Right lung (tissue), 5 donors: ENCODE data around the gene FEM1B. TPM values are rescaled to one million over a fixed set of nuclear protein-coding genes. Genes with fewer than 3 reads are reported as not detected.

Source experiments
- DNase-seq, 2 donors: peaks; one replicate each; pipeline ENCODE4 v3.0.0-alpha.2; 2013
- polyA plus RNA-seq, 5 donors: library from polyadenylated mRNA; unstranded; fragments of 120-200 nt; gene quantifications; one replicate each; pipeline versions ENCODE4 v1.2.1 to v1.2.3, GENCODE V29; 2013; ENCODE audit warnings: inconsistent platforms in 1 of 5, low replicate concordance in 1 of 5; ENCODE audit not compliant: insufficient read length in 5 of 5, insufficient read depth in 1 of 5

The FEM1B gene
- polyA plus RNA-seq, 5 donors: 32.6 to 59.9 (median 52.1) TPM

DNA sequence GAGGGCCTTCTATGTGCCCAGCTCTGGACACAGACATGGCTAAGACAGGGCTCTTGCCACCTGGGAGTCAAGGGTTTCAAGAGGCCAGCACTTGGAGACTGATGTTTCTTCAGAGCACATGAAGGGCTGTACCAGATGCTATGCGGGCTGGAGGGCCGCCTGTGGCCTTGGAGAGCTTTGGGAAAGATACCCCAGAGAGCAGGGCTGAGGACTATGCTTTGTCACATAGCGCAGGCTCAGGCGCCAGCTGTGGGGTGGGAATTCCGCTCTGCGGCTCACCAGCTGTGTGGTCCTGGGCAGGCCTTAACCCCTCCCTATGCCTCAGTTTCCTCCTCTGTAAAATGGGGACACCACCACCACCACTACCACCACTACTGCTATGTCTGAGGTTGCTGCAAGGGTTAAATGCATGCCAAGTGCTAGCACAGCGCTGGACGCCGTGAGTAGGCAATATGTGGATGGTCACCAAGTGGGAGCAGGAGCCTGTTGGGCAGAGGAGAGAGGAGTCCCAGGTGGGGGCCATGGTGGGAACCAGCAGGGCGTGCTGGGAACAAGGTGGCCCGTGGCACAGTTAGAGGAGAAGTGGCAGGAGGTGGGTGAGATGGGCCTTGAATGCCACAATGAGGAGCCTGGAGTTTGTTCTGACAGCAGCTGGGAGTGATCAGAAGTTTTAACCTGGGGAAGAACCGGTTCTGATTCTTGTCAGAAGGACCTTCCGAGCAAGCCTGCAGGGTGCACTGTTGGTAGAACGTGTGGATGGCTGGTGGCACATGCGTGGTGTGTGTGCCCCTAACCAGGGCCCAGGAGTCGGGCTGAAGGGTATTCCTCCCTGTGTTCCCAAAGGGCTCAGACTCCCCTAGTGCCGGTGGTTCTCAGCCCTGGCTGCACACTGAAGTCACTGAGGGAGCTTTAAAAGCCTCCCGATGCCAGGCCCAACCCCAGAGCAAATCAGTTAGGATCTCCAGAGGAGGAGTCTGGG, 41.7 kb downstream of the FEM1B start:
- no peak for DNase-seq

DNA sequence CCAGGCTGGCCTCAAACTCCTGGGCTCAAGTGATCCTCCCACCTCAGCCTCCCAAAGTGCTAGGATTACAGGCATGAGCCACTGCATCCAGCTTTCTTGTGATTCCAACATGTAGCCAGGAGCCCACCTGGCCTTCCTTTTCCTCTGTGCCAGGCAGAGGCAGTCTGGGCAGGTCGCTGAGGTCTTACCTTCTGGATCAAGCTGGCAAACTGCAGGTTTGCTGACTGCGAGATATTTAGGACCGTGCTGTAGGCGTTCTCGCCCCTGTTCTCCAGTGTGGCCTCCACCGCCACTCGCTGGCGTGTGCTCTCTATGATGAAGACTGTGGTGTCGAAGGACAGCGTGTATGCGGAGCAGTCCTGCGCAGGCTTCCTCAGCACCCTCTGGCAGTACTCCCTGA, 42.5 kb downstream of the FEM1B start:
- no peak for DNase-seq

DNA sequence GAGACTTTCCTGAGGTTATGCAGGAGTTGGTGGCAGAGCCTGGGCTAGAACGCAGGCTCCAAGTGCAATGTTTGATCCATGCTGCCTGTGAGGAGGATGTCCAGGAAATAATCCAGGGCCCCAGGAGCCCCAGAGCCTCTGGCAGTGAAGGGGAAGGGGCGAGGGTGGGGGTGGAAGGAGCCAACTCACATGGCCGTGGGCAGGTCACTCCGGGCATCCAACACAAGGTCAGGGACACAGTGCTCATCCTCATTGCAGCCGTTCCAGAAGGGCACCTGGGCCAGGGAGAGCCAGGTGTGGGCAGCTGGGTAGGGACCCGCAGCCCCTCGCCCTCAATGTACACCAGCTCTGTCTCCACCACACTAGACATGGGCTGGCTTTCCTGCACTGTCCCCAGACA, 43.7 kb downstream of the FEM1B start:
- no peak for DNase-seq

DNA sequence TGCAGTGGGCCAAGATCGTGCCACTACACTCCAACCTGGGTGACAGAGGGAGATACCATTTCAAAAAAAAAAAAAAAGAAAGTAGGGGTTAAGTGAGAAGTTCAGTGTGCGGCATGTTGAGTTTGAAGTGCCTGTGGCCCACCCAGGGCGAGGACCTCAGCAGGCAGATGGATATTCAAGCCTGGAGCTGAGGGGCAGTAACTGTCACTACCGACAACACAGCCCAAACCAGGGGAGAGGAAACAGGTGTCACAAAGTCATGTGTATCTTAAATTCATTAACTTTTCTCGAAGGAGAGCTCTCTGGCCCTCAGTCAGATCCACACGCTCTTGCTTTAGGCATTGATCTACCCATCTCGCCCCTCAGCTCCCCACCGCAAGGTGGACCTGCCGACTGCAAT, 45.3 kb downstream of the FEM1B start:
- DNase-seq: no peak

DNA sequence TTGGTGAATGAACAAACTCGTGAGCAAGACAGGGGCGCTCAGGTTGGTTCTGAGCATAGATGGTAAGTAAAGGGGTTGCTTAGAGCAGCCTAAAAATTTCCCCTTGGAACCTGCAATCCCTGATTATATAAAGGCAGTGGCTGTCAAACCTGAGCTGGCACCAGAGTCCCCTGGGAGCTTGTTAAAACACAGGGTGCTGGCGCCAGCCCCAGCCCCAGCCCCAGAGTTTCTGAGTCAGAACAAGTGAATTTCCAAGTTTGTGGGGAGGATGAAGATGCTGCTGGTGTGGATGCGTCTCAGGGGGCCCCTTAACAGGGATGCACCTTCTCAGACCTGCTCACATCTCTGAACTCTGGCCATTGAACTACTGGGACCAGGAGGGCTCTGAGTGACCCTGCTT, 48.2 kb downstream of the FEM1B start:
- DNase-seq: no peak

DNA sequence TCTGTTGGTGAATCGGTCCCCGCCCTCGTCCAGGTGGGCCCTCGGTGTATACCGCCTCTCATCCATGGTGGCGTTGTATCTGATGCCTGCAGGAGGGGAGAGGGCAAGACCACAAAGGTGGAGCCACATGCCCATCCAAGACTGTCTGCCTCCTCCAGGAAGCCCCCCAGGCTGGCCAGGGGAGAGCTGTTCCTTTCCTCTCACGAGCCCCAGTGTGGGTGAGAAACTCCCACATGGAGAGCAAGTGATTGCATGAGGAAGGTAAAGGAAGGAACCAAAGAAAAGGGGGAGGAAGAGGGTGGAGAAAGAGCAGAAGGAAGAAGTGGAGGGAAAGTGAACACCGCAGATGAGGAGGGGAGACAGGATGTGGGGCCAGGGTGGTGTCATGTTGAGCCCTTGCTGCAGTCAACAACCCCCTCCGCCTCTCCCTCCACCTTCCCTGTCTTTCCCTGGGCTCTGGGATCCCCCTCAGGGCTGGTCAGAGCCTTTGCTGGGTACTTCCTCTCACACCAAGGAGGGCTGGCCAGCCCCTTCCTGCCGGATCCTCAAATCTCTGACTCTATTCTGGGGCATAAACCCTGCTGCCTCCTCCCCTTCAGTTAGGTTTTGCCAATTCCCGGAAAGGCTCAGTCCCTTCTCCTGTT, 49.3 kb downstream of the FEM1B start:
- no peak for DNase-seq

DNA sequence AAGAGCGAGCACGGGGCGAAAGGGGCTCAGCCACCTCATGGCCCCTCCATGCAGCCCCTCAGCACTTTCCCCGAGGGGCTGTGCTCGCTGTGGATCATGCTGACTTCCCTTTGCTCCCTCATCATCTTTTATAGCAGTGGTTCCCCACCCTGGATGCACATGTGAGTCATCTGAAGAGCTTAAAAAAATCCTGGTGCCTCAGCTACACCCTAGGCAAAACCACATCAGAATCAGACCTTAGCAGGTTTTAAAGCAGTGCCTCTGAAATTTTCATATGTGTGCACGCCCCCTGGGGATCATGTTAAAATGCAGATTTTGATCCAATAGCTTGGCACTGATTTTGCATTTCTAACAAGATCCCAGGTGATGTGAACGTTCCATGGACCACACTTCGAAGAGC, 50.9 kb downstream of the FEM1B start:
- DNase-seq: no peak

DNA sequence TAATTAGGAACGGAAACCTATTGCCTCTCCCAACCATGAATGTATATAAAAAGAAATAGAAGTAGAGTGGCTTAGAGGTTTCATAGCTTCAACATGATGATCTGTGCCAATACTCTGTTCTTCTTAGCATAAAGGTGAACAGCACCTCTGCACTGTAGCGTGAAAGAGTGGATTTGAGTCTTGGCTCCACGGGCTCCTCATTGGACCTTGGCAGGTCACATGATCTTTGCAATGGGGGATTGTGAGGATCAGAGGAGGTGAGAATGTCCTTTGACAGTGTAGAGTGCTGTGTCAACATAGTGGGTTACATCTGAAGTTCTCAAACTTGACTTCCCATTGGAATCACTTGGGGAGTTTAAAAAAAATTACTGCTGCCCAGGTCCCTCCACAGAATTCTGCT, 51.4 kb downstream of the FEM1B start:
- DNase-seq: no peak

DNA sequence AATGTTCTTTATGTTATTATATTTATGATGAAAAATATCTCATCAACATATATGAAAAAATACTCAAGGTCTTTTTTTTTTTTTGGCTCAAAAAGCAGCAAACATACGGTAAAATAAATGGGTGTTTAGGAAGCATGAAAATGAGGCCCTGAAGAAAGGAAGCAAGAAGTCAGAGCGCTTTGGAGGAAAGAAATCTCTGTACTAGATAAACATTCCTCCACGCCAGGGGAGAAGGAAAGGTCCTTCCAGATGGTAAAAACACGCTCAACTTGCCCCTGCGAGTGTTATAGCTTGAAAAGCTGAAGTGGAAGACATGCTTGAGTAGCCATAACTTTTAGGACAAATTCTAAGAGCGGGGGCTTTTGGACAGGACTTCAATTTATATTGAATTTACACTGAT, 52.9 kb downstream of the FEM1B start:
- no peak for DNase-seq

DNA sequence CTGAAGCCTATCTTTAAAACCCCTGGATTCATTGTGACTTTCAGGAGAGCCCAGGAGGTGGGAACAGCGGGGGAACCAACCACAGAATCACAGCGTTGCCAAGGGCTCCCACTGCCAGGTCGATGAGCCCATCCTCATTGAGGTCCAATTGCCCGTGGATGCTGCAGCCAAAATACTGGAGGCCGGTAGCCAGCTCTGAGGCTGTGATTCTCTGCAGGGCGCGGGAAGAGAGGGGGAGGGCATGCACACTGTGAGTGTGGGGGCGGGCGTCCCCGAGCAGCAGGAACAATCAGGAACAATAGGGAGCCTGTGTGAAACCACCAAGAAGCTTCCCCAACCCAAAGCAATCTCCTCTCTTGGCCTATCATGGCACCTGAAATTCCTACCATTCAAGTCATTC, 53.4 kb downstream of the FEM1B start:
- DNase-seq: no peak

DNA sequence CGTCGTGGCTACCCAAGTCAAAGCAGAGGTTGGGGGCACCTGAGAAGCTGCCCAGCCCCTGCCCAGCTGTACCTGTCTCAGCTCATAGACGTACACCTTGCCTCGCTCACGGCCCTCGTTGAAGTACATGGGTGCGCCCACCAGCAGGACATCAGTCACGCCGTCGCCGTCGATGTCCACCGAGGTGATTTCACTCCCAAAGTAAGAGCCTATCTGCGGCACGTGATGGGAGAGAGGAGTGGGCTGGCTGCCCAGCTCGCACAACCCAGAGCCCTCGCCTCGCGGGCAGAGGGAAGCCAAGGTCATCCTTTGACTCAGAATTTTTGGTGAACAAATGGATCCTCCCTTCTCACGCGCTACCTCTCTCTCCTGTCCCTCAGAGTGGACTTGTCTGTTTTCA, 54.7 kb downstream of the FEM1B start:
- no peak for DNase-seq

DNA sequence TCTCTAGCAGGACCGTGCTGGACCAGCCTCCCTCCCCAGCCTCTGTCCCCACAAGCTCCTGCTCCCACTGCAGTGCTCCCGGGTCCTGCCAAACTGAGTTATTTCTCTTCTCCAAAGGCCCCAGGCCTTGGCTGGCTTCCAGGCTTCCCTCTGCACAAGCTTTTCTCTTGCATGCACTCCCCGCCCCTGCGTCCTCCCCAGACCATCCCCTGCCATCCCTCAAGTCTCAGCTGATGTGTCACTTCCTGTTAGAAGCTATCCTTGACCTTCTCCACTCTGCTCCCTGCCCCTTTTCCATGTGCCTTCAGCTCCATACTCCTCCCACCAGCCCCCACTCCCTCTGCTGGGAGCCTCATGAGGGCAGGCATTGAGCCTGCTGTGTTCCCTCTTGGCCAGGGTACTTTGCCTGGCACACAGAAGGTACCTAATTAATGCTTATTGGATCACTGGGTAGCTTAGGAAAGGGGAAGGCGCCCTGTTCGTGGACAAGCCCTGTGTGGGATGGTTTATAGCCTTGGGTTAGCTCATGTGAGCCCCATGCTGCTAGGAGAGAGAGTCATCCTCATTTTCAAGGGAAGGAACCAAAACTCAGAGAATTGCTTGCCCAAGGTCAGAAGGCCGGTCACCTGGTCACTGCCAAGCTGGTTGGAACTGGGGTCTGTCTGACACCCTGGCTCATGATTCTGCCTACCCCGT, 56.4 kb downstream of the FEM1B start:
- no peak for DNase-seq

DNA sequence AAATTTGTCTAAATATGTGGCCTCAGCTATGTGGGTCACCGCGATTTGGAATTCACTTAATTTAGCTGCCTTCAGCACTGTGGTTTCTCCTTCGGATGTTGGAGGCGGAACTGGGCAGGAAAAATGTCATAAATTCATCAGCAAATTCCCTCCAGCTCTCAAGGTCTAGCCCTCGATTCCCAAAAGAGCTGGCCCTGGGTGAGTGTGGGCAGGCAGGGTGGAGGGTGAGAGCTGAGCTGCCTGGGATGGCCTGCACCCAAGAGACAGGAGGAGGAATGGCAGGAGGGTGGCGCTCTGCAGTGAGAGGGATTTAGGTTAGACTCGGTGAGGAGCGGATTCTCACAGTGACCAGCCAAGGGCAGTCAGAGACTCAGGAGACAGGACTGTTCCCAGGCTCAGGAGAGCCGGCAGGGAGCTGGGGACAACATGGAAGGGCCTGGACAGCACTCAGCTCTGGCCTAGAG, 57.1 kb downstream of the FEM1B start:
- no peak for DNase-seq

DNA sequence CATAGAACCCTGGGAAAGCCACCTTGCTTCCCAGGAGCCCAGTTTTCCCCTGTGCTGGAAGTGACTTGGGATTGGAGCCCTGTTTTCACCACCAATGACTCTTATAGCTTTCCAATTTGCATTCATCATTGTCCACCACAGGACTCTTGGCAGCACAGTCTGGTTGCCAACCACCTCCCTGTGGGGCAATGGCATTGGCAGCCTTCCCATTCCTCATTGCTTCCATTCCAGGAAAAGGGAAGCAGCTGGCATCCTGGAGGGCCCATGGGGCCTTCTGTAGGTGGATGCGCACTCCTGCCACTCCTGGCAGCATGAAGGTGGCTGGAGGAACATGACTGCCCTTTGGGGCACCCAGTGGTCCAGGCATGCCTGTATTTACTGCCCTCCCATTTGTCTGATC, 57.7 kb downstream of the FEM1B start:
- DNase-seq: no peak

DNA sequence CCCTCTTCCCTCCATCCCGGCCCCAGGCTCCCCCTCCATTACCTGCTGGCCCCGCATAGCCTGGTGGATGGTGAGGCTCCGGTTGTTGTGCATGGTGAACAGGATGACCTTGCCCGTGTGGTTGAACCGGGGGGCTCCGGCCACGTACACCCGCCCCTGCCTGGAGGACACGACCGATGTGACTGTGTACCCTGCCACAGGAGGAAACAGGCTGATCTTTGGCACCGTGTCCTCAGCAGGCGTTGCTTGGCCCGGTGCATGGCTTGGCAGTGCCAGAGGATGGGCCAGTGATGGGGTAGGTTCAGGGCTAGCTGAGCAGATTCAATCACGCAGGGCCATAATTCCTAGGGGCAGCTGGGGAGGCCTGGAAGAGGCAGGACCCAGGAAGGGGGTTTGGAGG, 58.1 kb downstream of the FEM1B start:
- no peak for DNase-seq

DNA sequence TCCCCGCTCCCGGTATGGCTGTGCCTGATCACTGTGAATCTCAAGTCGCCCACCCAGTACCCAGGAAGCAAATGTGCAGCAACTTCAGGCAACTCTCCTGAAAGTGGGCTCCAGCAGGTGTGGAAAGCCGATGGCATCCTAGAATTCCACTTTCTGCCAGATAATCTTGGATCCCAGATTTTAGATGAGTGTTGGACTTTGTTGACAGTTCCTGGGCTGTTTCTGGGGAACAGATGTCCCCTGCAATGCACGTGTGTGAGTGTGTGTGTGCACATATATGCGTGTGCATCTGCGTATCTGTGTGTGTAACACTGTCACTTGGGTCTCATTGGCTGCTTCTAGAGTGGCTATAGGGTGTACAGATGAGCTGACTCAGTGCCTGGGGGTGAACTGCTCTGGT, 59.0 kb downstream of the FEM1B start:
- no peak for DNase-seq

DNA sequence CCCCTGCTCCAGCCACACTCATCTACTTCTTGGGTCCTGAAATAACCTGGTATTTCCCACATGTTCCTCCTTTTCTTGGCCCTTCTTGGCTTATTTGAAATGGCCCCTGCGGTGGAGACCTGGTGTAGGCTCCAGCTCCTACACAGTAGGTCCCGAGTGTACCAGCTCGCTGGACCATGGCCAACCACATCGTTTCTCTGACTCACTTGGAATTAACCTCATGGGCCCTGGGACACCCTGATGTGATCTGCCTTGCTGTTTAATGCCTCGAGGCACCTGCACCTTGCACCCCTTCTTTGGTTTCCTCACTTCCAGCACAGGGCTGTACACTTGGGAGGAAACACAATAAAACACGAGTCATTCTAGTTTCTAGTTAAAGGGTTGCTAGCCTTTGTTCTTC, 60.3 kb downstream of the FEM1B start:
- DNase-seq: no peak

DNA sequence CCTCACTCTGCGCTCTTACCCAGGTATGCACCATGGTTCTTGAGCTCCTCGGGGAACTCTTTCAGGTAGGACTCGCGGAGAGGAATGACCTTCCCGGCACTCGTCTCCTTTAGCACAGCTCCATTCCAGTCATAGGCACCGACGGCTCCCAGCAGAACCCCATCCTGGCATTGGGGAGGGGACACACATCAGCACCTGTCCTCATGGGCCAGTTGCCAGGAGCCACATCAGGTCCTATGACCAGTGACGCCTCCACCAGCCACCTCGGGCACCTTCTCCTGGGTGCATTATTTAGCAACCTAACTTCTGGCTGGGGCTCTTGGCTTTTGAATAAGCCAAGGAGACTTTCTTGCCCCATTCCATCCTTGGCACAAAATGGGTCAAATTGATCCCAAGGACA, 61.9 kb downstream of the FEM1B start:
- DNase-seq: no peak

DNA sequence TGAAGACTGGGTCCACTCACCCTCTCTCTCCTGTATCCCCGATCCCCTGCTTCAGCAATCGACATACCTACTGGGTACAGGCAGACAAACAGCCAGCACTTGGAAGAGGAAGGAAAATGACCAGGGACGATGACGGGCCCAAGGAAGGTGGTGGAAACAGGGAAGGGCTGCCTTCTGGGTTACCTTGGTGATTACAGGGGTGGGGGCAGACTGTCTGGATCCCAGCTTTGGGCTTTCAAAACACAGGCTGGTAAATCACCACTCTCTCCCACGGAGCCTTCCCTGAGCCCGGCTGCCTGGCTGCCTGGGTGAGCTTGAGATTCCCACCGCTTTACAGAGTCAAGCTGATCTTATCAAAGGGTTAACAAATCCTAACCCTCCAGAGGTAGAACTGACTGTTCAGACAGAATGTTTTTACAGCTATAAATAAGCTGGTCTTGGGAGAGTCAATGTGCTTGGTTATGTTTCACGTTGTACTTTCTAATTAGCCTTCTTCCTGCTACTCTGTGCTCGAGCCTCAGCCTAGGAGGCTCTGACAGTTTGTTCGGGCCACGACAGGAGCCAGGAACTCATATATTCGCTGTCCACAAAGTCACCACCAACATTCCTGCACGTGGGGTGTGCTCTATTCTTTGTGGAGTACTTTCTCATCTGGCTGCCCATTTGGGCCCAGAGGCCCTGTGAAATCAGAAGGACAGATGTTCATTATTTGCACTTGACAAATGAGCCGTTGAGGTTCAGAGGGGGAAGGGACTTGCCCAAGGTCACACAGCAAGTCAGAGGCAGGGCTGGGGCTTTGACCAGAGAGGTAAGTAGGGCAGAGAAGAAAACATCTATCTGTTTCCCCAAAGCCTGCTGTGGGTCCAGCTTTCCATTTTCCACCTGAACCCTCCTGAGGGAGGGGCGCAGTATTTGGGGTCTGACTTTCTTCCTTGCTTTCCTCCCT, 63.5 kb downstream of the FEM1B start:
- DNase-seq: no peak

DNA sequence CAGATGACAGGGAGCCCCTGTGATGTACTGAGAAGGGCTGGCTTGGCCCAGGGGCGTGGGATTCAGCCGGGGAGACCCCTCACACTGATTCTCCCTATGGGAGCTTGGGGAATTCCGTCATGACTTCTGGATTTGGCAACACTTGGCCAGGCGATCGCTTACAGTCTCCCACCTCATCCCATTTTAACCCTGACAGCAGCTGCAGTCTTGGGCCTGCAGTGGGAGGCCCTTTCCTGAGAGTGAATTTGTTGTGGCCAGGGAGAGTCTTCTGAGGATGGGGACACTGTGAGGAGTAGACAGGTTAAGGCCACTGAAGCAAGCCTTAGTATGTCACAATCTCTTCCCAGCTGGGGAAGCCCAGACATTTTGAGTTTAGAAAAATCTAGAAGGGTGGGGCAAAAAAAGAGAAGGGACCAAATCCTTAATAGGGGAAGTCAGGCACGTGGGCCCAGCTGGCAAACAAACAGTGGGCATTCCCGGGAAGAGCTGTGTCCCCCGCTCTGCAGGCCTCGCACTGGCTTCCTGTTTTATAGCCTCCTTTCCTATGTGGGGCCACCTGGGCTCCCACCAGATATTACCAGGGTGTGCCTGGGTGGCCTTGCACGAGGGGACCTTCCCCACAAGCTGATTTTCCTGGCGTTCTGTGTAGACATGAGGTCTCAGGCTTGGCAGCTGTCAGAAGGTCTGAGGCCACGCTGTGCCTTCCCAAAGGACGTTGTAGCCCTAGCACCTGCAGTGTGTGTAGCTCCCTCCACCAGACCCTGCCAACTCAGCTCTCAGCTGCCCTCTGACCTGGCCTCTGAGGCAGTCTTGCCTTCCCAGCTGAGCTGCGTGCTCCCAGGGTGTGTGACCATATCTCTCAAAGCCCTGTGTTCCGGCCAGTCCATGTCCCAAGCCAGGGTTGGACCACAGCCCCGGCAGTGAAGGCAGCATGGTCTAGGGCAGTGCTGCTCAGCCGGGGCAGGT, 64.5 kb downstream of the FEM1B start:
- DNase-seq: no peak
